NCI-H446 (cell line): Measurements from ENCODE around the gene ALDH9A1.
"Not testable (repeated sequence)": the region's sequence is repeated elsewhere in the genome, so short reads cannot be mapped to it uniquely, and the experiment has no call there.

Source experiments
- DNase-seq, 2 experiments: peaks; one replicate each; lab custom pipeline; 2025; lab: John Stamatoyannopoulos, UW

ALDH9A1 gene

GRCh38 chr1:165697881-165698760 lies at the start of gene ALDH9A1:
ALDH9A1 (minus strand) TSS chr1:165698562; CDS start chr1:165698558, 4 bp downstream.
- DNase-seq, result peak; percentile 60 to 94

GRCh38 chr1:165747632-165748447 lies 49.5 kb upstream of the ALDH9A1 start:
- DNase-seq, result no peak

- DNase-seq, result not testable (repeated sequence)
Observed at GRCh38 chr1:165744913-165745312, 46.6 kb upstream of the ALDH9A1 start.

- DNase-seq, result no peak
Observed at GRCh38 chr1:165742194-165742593, 43.8 kb upstream of the ALDH9A1 start.

GRCh38 chr1:165738794-165739193 lies 40.4 kb upstream of the ALDH9A1 start:
- no peak for DNase-seq

- no peak for DNase-seq
Observed at GRCh38 chr1:165737196-165737595, 38.8 kb upstream of the ALDH9A1 start.

- no peak for DNase-seq
Observed at GRCh38 chr1:165734906-165735305, 36.5 kb upstream of the ALDH9A1 start.

GRCh38 chr1:165726841-165727240 lies 28.5 kb upstream of the ALDH9A1 start:
- no peak for DNase-seq

- no peak for DNase-seq
Observed at GRCh38 chr1:165726169-165726568, 27.8 kb upstream of the ALDH9A1 start.

- DNase-seq, result peak; percentile 42 to 67
Observed at GRCh38 chr1:165717918-165718515, 19.7 kb upstream of the ALDH9A1 start.

GRCh38 chr1:165716265-165717051 lies 18.1 kb upstream of the ALDH9A1 start:
- DNase-seq, result not testable (repeated sequence)

- DNase-seq, result no peak
Observed at GRCh38 chr1:165712764-165713163, 14.4 kb upstream of the ALDH9A1 start.

GRCh38 chr1:165707984-165708706 lies 9.8 kb upstream of the ALDH9A1 start:
- DNase-seq, result no peak

GRCh38 chr1:165703648-165704047 lies 5.3 kb upstream of the ALDH9A1 start:
- DNase-seq, result no peak

- not testable (repeated sequence) for DNase-seq
Observed at GRCh38 chr1:165701922-165702321, 3.6 kb upstream of the ALDH9A1 start.

- DNase-seq, result no peak
Observed at GRCh38 chr1:165699577-165699976, 1.2 kb upstream of the ALDH9A1 start.

GRCh38 chr1:165698761-165699052 lies 345 bp upstream of the ALDH9A1 start:
- DNase-seq, result no peak

- no peak for DNase-seq
Observed at GRCh38 chr1:165697491-165697880, 876 bp downstream of the ALDH9A1 start.

- peak; percentile 56 to 76 for DNase-seq
Observed at GRCh38 chr1:165696625-165697100, 1.7 kb downstream of the ALDH9A1 start.

- peak; percentile 50 to 64 for DNase-seq
Observed at GRCh38 chr1:165695031-165695430, 3.3 kb downstream of the ALDH9A1 start.

GRCh38 chr1:165688046-165688445 lies 10.3 kb downstream of the ALDH9A1 start:
- DNase-seq, result no peak
